Prostate gland (tissue), 2 donors: ENCODE measurements around the gene KAZN. TPM values are rescaled to one million over a fixed set of nuclear protein-coding genes. Genes with fewer than 3 reads are reported as not detected.

ENCODE experiments used
- DNase-seq: peaks from one replicate; pipeline ENCODE4 v3.0.0-alpha.2; 2019; ENCODE audit warnings: low spot score
- H3K27ac ChIP-seq, 2 donors: fragments of 200-600 bp; sonication (generic); 2 replicates each; pipeline ENCODE4 v1.5.1; 2017 to 2019
- H3K27me3 ChIP-seq: fragments of 200-600 bp; sonication (generic); replicated peaks from 2 replicates; pipeline ENCODE4 v1.5.1; 2019; ENCODE audit not compliant: insufficient read depth
- H3K36me3 ChIP-seq, 2 donors: fragments of 200-600 bp; sonication (generic); 1 replicate in 1 of 2; 2 replicates in 1 of 2; pipeline versions ENCODE4 v1.5.1 to v1.8.1; 2017 to 2019
- H3K4me1 ChIP-seq: fragments of 200-600 bp; sonication (generic); replicated peaks from 2 replicates; pipeline ENCODE4 v1.5.1; 2019
- H3K4me3 ChIP-seq, 2 donors: fragments of 200-600 bp; sonication (generic); 2 replicates each; pipeline ENCODE4 v1.5.1; 2017 to 2019
- H3K9me3 ChIP-seq: fragments of 200-600 bp; sonication (generic); 2 replicates; pipeline ENCODE4 v1.5.1; 2017
- CTCF ChIP-seq, 4 experiments: fragments of 200-600 bp in 2 of 4; fragments of 450-650 bp in 2 of 4; sonication (generic) in 2 of 4; IDR thresholded peaks; 1 replicate in 3 of 4; 2 replicates in 1 of 4; pipeline ENCODE4 v1.5.1; 2016 to 2019; ENCODE audit warnings: antibody characterized with exemption in 4 of 4, mild to moderate bottlenecking in 2 of 4, moderate library complexity in 2 of 4
- POLR2A ChIP-seq: fragments of 450-650 bp; IDR thresholded peaks from one replicate; pipeline ENCODE4 v1.6.1; 2016; ENCODE audit warnings: antibody characterized with exemption, mild to moderate bottlenecking
- POLR2AphosphoS5 ChIP-seq: sonication (generic); formaldehyde crosslinking; IDR thresholded peaks from one replicate; pipeline ENCODE4 v1.6.1; 2017; ENCODE audit warnings: antibody characterized with exemption
- WGBS: methylation state at CpG from one replicate; pipeline ENCODE4 v1.1.5; 2018; 5-methylcytosine and 5-hydroxymethylcytosine counted together
- intact Hi-C: fragments of 100-400 bp; cut with DNase I; formaldehyde crosslinking; loops from one replicate; pipeline ENCODE4 v1.14.2; 2022
- total RNA-seq, 2 donors: library from RNA; depleted of rRNA; stranded (reverse); fragments of >200 nt; gene quantifications; one replicate each; pipeline ENCODE4 v1.1.0, GENCODE V29; 2016

KAZN gene
- total RNA-seq, 2 donors from 2014 or later = 8.3 to 12.7 TPM

GRCh38 chr1:14668538-14668937 is 70.1 kb downstream of the KAZN start:
- TF ChIP-seq POLR2A (no peak), CTCF (IDR thresholded peaks at IDR 0.05) (no peak), POLR2AphosphoS5 (no peak)
- Histone ChIP-seq H3K27ac (no peak overlapping the region), H3K4me1 (no peaks in the 10 kb centered on the region), H3K27me3 (peaks cover 2% of the 10 kb centered on the region), H3K9me3 (no peaks in the 10 kb centered on the region), H3K4me3 (no peak overlapping the region), H3K36me3 (no peaks in the 10 kb centered on the region)
- no peak for DNase-seq
- intact Hi-C loops = no loop called here
- WGBS = 94% methylated on average over 8 of the region's 8 CpGs

GRCh38 chr1:14672005-14672404 is 73.5 kb downstream of the KAZN start:
- TF ChIP-seq POLR2A (no peak), CTCF (IDR thresholded peaks at IDR 0.05) (no peak), POLR2AphosphoS5 (no peak)
- Histone ChIP-seq H3K4me1 (no peaks in the 10 kb centered on the region), H3K27me3 (peaks cover 2% of the 10 kb centered on the region), H3K4me3 (no peak overlapping the region), H3K36me3 (no peaks in the 10 kb centered on the region), H3K27ac (no peak overlapping the region), H3K9me3 (no peaks in the 10 kb centered on the region)
- 69% methylated on average over 4 of the region's 4 CpGs for WGBS
- no peak for DNase-seq
- intact Hi-C loops = no loop called here

GRCh38 chr1:14674030-14674429 is 75.5 kb downstream of the KAZN start:
- Histone ChIP-seq H3K36me3 (no peaks in the 10 kb centered on the region), H3K9me3 (no peaks in the 10 kb centered on the region), H3K27me3 (peaks cover 2% of the 10 kb centered on the region), H3K4me3 (no peak overlapping the region), H3K4me1 (no peaks in the 10 kb centered on the region), H3K27ac (no peak overlapping the region)
- intact Hi-C loops = no loop called here
- no peak for DNase-seq
- TF ChIP-seq POLR2AphosphoS5 (no peak), CTCF (IDR thresholded peaks at IDR 0.05) (no peak), POLR2A (no peak)
- WGBS = 80% methylated on average over 1 of the region's 1 CpG

GRCh38 chr1:14676400-14676799 is 77.9 kb downstream of the KAZN start:
- over 99% methylated on average over 4 of the region's 4 CpGs for WGBS

More at GRCh38 chr1:14676400-14676799, 77.9 kb downstream of the KAZN start:
- H3K4me1 ChIP-seq = no peaks in the 10 kb centered on the region
- H3K36me3 ChIP-seq = no peaks in the 10 kb centered on the region
- intact Hi-C loops = no loop called here
- no peaks in the 10 kb centered on the region for H3K27me3 ChIP-seq
- H3K9me3 ChIP-seq = no peaks in the 10 kb centered on the region
- H3K4me3 ChIP-seq = no peak overlapping the region
- H3K27ac ChIP-seq = no peak overlapping the region
- DNase-seq = no peak
- TF ChIP-seq POLR2A (no peak), CTCF (IDR thresholded peaks at IDR 0.05) (no peak), POLR2AphosphoS5 (no peak)
